HG03558 (cell line): ENCODE measurements around the gene RPL14.

Experiments used
- ATAC-seq: cut with Tn5 transposase; IDR thresholded peaks from one replicate; pipeline ENCODE4 v1.9.1; 2021; ENCODE audit warnings: moderate number of reproducible peaks; ENCODE audit not compliant: unreplicated experiment; ENCODE audit errors: extremely low read depth

RPL14 gene

GRCh38 chr3:40516201-40516600, 59.1 kb downstream of the RPL14 start:
- ATAC-seq: no peak

GRCh38 chr3:40518067-40518466, 60.9 kb downstream of the RPL14 start:
- no peak for ATAC-seq
